Inferior parietal cortex (tissue), 1 donor: ENCODE data around the gene FOSL1.

Experiments used
- DNase-seq: peaks from one replicate; pipeline ENCODE4 v3.0.0-alpha.2; 2016; ENCODE audit errors: extremely low spot score

FOSL1 gene

DNA sequence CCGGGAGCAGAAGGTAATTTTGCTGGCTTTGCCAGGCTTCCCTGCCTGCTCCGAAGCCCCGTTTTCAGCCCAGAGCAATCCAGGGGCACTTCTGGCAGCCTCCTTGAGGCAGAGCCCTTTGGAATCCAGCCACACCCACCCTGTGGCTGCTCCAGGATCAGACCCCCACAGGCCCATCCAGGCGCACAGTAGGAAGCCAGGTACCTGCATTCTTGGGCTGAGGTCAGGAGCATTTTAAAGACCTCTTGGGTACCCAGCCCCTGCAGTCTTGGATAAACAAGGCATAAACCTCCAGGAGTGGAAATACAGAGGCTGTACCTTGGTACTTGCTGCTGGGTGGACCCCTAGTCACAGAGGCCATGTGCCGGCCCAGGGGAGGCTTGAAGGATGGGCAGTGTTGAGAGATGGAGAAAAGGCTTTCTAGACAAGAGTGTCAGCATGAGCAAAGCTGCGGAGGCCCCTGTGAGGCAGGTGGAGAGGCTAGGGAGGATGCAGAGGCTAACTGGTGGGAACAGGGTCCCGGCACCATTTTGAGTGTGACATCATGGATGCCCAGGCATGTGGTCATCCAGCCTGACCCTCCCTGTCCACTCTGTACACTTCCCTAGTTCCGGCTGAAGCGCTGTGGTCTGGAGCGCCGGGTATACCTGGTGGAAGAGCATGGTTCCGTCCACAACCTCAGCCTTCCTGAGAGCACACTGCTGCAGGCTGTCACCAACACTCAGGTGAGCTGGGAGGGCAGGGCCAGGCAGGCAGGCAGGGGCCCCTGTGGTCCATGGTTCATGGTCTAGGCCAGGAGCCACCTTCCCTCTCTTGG, 36.1 kb downstream of the FOSL1 start:
- DNase-seq, result no peak

- no peak for DNase-seq
Observed at GRCh38 chr11:65862941-65863888, 37.0 kb downstream of the FOSL1 start.

- no peak for DNase-seq
Observed at GRCh38 chr11:65862191-65862735, 37.9 kb downstream of the FOSL1 start.

DNA sequence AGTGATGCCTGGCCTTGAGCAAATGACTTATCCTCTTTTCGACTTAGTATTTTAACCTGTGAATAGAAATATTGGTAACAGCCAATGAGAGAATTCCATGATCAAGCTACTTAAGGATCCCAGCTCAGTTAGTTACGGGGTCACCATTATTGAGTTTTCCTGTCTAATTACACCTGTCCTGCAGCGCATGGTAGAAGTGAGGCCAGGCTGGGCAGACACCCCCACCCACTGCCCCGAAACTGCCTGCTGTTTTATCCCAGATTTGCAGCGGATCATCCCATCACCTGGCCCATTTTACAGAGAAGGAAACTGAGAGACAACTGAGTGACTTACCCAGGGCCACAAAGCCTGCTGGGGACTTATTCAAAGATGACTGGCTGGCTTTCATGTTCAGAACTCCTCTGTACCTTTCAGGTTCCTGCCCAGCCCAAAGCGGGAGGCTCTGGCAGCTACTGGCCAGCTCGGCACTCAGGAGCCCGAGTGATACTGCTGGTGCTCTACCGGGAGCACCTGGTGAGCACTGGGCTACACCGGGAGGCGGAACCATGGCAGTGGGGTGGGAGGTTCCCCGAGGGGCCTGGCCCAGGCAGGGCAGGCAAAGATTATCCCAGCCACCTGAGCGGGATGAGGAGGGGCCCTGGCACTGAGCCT, 38.5 kb downstream of the FOSL1 start:
- no peak for DNase-seq

- no peak for DNase-seq
Observed at GRCh38 chr11:65861165-65861505, 39.1 kb downstream of the FOSL1 start.

GRCh38 chr11:65860278-65861164, 39.7 kb downstream of the FOSL1 start, which contains the start of gene MUS81:
Gene MUS81, plus strand, starts transcription at chr11:65860433. Its CDS starts 321 bp downstream, at chr11:65860754.
- DNase-seq, result peak; percentile 95

GRCh38 chr11:65859812-65860277, 40.3 kb downstream of the FOSL1 start:
- DNase-seq, result no peak

GRCh38 chr11:65859095-65859811, 40.9 kb downstream of the FOSL1 start:
- peak; percentile 95 for DNase-seq

DNA sequence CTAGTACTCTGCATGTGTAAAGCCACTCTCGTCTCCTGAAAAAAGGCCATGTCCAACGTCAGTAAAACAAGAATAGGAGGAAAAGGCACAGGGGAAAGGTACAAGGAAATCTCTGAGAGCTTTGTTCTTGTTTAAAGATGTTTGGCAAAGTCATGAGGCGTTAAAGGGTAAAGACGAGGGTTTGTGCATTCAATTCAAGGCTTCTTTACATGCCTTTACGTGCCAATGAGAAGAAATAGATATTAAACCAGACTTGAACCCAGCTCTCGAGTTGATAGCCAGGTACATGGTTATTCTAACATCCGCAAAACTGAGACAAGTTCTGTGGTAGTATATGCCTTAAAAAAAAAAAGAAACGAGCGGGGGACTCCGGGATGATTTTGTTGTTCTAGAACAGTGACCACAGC, 41.5 kb downstream of the FOSL1 start:
- DNase-seq, result no peak

DNA sequence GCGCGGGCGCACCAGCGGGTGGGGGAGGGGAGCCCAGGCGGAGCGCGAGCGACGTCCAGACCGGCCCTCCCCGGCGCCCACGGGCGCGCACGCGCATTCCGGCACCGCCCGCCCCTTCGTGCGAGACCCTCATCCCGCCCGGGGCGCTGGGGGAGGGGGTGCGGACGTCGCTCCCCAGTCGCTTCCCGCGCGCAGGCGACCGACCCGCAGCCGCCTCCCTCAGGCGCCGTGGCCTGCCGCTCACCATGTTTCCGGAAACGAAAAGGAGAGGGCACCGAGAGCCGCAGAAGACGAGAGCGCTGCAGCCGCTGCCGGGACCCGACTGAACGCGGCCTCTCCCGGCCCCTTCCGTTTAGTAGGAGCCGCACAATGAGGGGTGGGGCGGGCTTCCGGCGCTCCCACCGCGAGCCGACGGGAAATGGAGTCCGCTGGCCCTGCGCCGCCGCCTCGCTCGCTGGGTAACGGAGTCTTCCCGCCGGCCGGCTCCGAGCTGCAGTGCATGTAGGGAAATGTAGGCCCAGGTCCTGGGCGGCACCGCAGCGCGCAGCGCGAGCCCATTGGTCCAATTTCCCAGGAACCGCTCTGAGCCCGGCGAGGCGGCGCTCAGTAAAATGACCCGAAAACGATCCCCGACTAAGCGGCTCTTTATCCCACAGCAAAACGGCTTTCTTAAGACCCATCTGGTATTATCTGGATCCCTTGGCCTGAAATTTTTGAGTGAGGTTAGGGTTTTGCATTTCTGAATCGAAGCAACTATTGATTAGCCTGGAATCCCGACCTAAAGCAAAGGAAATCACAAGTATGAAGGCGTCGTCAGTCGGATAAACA, 42.1 kb downstream of the FOSL1 start, which contains the start of gene CFL1:
Gene CFL1, minus strand, starts transcription at position 328 of the 828 bp plus-strand sequence. Its CDS starts 81 bp downstream, at position 247.
- peak; percentile 95 for DNase-seq

DNA sequence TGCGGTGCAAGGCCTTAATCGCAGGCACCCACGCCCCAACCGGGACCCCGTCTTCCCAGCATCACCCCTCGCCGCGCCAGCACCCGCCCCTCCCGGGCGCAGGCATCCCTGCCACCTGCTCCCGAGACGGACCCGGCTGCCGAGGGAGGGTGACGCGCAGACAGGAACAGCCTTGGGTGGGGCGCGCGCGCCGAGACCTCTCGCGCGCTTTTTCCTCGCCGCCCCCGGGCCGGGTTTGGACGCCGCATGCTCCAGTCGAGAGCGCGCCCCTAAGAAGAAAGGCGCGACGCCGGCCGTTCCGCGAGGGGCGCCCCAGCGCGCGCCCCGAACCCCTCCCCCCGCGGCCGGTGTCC, 42.7 kb downstream of the FOSL1 start:
- DNase-seq, result peak; percentile 48

DNA sequence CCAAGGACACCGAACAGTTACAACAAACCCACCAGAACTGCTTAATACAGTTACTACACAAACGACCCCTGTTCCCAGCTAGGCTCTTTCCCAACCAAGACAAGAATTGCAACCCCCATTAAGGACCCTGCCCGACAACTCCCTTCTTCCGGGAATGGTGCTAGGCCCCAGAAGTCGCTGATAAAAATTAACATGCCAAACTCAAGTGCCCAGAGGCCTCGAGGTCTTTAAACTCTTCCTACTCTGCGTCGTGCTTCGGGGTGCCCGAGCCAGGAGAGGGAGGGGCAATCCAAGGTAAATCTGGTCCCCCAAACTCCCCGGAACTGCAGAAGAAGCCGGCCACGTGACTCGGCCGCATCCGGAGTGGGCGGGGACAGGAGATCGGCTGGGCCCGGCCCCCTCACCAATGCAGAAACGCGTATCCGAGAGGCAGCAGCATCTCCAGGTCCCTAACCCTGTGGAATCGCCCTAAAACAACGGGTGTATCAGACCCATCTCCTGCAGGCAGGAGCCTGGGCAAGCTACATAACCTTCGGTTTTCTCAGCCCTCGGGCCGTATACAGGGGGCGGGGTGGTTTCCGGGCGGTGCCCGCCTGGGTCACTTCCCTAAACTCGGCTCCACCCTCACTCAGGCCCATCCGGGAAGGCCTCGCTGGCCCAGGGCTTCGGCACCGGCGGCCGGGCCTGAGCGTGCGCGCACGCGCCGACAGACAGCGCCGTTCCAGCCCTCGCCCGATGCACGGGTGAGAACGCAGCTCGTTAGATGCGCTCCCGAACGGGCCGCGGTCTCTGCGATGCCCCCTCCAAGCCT, 43.3 kb downstream of the FOSL1 start:
- DNase-seq, result peak; percentile 61

- DNase-seq, result no peak
Observed at GRCh38 chr11:65855927-65856363, 44.2 kb downstream of the FOSL1 start.

DNA sequence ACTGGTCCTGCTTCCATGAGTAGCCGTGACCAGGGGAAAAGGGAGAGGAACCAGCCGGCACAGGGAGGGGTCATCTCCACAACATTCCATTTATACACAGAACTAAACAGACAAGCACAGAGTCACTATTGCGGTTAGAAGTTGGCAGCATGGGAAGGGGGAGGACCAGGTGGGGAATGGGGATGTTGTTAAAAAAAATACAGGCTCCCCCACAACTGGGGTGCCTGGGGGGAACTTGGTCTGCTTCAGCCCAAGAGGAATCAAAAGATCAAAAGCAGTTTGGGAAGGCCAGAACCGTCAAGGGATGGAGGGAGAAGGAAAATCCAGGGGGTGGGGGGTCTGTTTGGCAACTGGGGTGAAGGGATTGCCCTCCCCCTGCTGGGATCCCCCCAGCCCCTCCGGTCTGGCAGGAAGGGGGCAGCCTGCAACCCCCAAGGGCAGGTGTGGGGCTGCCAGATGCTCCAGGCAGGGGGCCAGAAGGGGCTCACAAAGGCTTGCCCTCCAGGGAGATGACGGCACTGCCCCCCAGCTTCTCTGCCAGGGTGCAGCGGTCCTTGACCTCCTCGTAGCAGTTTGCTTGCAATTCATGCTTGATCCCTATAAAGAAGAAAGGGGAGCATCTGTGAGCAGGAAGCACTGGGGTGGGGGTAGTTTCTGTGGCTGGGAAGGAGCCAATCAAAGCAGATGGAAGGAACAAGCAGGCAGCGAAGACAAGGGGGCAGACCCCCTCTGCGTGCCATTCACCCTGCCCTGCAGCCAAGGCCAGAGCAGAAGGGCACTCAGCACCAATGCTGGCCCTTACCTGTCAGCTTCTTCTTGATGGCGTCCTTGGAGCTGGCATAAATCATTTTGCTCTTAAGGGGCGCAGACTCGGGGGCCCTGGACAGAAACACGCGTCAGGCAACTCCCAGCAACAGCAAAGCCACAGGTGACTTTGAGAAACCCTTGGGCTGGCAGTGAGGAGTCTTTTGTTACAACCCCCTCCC, 45.0 kb downstream of the FOSL1 start:
- no peak for DNase-seq

GRCh38 chr11:65854161-65854592, 46.0 kb downstream of the FOSL1 start:
- DNase-seq, result no peak

DNA sequence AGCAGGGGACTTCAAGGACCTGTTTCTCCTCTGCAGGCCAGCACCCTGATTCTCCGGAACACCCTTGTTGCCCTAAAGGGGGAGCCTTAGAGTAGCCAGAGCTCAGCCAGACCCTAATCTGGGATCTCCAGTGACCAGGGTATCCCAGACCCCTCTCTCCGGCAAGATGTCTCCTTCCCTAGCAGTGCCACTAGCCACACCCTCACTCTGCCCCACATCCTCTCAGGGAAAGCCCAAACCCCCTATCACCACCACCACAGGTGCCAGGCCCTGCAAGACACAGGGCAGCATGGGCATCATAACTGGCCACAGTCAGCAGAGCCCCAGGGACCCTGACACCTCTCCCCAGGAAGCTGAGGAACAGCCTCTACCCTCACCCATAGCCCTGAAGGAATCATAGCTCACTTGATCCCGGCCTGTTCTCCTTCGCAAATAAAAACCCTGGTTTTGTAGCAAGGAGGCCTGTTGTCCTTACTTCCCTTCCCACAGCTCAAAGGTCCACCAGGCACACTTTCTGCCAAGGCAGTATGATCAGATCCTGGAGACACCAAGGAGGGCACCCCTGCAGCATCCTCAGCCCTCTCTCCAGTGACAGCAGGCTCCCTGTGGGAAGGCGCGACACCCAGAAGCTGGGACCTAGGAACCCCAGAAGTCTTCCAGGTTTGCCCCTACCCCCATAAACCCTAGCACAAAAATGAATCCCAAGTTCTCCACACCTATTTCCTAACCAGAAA, 46.8 kb downstream of the FOSL1 start:
- DNase-seq, result no peak
